ENCODE measurements around the gene GSG1L.

DNA sequence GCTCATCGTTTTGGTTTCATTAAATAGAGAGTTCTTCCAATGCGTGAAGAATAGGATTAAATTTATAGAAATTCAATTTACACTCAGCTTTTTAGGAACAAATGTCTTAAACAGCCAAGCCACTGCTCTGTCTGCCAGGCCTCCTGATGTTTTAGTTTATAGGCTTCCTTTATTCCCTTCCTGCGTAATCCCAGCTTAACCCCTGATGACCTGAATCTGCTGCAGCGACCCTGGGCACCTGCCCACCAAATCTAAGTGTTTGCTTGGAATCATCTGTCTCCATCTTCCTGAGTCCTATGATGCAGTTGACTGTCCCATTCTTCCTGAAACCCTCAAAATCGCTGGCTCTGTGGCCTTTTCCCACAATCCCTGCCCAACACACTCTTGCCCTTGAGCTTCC is 179.9 kb downstream of the GSG1L start:
- TF ChIP-seq, protein P1, sequence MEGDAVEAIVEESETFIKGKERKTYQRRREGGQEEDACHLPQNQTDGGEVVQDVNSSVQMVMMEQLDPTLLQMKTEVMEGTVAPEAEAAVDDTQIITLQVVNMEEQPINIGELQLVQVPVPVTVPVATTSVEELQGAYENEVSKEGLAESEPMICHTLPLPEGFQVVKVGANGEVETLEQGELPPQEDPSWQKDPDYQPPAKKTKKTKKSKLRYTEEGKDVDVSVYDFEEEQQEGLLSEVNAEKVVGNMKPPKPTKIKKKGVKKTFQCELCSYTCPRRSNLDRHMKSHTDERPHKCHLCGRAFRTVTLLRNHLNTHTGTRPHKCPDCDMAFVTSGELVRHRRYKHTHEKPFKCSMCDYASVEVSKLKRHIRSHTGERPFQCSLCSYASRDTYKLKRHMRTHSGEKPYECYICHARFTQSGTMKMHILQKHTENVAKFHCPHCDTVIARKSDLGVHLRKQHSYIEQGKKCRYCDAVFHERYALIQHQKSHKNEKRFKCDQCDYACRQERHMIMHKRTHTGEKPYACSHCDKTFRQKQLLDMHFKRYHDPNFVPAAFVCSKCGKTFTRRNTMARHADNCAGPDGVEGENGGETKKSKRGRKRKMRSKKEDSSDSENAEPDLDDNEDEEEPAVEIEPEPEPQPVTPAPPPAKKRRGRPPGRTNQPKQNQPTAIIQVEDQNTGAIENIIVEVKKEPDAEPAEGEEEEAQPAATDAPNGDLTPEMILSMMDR (conservative IDR thresholded peaks at IDR 0.05), result no peak
- no peak for TF ChIP-seq EZH2 (IDR thresholded peaks at IDR 0.05; ENCODE audit: low read depth)

All from PC-9 (cell line).